HFFc6 (cell line): ENCODE results near the gene HELB. TPM values are rescaled to one million over a fixed set of nuclear protein-coding genes. Genes with fewer than 3 reads are reported as not detected.

Experiments used
- DNase-seq: peaks from one replicate; pipeline ENCODE4 v3.0.0-alpha.2; 2018
- H3K27ac Mint-ChIP-seq: 2 replicates; pipeline ENCODE4 v1.8.0; 2020; ENCODE audit warnings: mild to moderate bottlenecking, mixed read lengths
- H3K27me3 Mint-ChIP-seq: 2 replicates; pipeline ENCODE4 v1.8.0; 2021; ENCODE audit warnings: mild to moderate bottlenecking, moderate library complexity, mixed read lengths; ENCODE audit not compliant: insufficient read depth
- H3K36me3 Mint-ChIP-seq: 2 replicates; pipeline ENCODE4 v1.8.0; 2021; ENCODE audit warnings: low read depth, mixed read lengths
- H3K4me1 Mint-ChIP-seq: 2 replicates; pipeline ENCODE4 v1.8.0; 2020; ENCODE audit warnings: low read depth, mixed read lengths
- H3K4me3 Mint-ChIP-seq: 2 replicates; pipeline ENCODE4 v1.8.0; 2020; ENCODE audit warnings: mild to moderate bottlenecking, moderate library complexity, mixed read lengths
- H3K9me3 Mint-ChIP-seq: 2 replicates; pipeline ENCODE4 v1.8.0; 2020; ENCODE audit warnings: mild to moderate bottlenecking, mixed read lengths
- CTCF ChIP-seq: fragments of 200-600 bp; sonication (generic); IDR thresholded peaks from 2 replicates; pipeline ENCODE4 v1.5.0; 2021; ENCODE audit warnings: antibody characterized with exemption, mild to moderate bottlenecking
- total RNA-seq, 6 experiments: library from RNA; stranded (reverse); fragmentation: NEBNext Ultra II Directional; extraction: Animal tissue kit (Norgen Biotek cat#: 25700); gene quantifications; 2 replicates in 1 of 6; 3 replicates in 5 of 6; pipeline ENCODE4 v1.2.3, GENCODE V29; 2021

The HELB gene
- total RNA-seq, 6 experiments from 2014 or later: 1.4 to 2.1 (median 1.8) TPM

GRCh38 chr12:66319266-66319954, 17.1 kb downstream of the HELB start:
- H3K4me3 Mint-ChIP-seq: no peak overlapping the region
- DNase-seq: no peak
- H3K27me3 Mint-ChIP-seq: no peaks in the 10 kb centered on the region
- no peak for TF ChIP-seq CTCF
- H3K36me3 Mint-ChIP-seq: no peaks in the 10 kb centered on the region
- peaks cover 12% of the 10 kb centered on the region for H3K4me1 Mint-ChIP-seq
- H3K9me3 Mint-ChIP-seq: no peaks in the 10 kb centered on the region
- H3K27ac Mint-ChIP-seq: no peak overlapping the region

- H3K4me1 Mint-ChIP-seq: peaks cover 12% of the 10 kb centered on the region
- no peaks in the 10 kb centered on the region for H3K27me3 Mint-ChIP-seq
- no peaks in the 10 kb centered on the region for H3K36me3 Mint-ChIP-seq
- no peak overlapping the region for H3K4me3 Mint-ChIP-seq
- TF ChIP-seq CTCF: no peak
- H3K27ac Mint-ChIP-seq: no peak overlapping the region
- H3K9me3 Mint-ChIP-seq: no peaks in the 10 kb centered on the region
- DNase-seq: no peak
Observed at GRCh38 chr12:66320996-66321395, 18.7 kb downstream of the HELB start.

GRCh38 chr12:66321435-66321834, 19.1 kb downstream of the HELB start:
- Mint-ChIP-seq H3K9me3 (no peaks in the 10 kb centered on the region), H3K4me3 (no peak overlapping the region), H3K36me3 (no peaks in the 10 kb centered on the region), H3K27ac (no peak overlapping the region), H3K27me3 (no peaks in the 10 kb centered on the region), H3K4me1 (peaks cover 12% of the 10 kb centered on the region)
- TF ChIP-seq CTCF: no peak
- DNase-seq: no peak

GRCh38 chr12:66323017-66323416, 20.7 kb downstream of the HELB start:
- no peak for DNase-seq
- Mint-ChIP-seq H3K36me3 (no peaks in the 10 kb centered on the region), H3K27ac (no peak overlapping the region), H3K4me3 (no peak overlapping the region), H3K27me3 (no peaks in the 10 kb centered on the region), H3K9me3 (no peaks in the 10 kb centered on the region), H3K4me1 (peaks cover 12% of the 10 kb centered on the region)
- no peak for TF ChIP-seq CTCF

GRCh38 chr12:66329941-66330340, 27.6 kb downstream of the HELB start:
- TF ChIP-seq CTCF: no peak
- Mint-ChIP-seq H3K9me3 (no peaks in the 10 kb centered on the region), H3K27ac (no peak overlapping the region), H3K27me3 (no peaks in the 10 kb centered on the region), H3K36me3 (no peaks in the 10 kb centered on the region), H3K4me1 (no peaks in the 10 kb centered on the region), H3K4me3 (no peak overlapping the region)
- DNase-seq: no peak
